A549 (cell line): ENCODE results near the gene RAET1L. TPM values are rescaled to one million over a fixed set of nuclear protein-coding genes. Genes with fewer than 3 reads are reported as not detected.

Experiments used
- ATAC-seq, 2 experiments: fragments of 200-7000 bp in 1 of 2; fragments of >200 bp in 1 of 2; cut with Nextera tagmentation in 1 of 2; cut with Tn5 transposase in 1 of 2; 3 replicates each; pipeline versions ENCODE4 v1.8.0 to v1.9.1; 2018 to 2020; ENCODE audit warnings: mild to moderate bottlenecking in 1 of 2, moderate library complexity in 1 of 2
- CTCF ChIA-PET: fragments of 300-600 bp; sonication (Branson Sonifier 250); formaldehyde crosslinking; extraction: SDS; loops from one replicate; lab custom pipeline; 2021; ENCODE audit warnings: antibody characterized with exemption, inconsistent platforms; lab: Yijun Ruan, JAX
- POLR2A ChIA-PET: fragments of 350-600 bp; formaldehyde crosslinking; extraction: SDS; loops from one replicate; lab custom pipeline; 2021; ENCODE audit warnings: antibody characterized with exemption, inconsistent platforms; lab: Yijun Ruan, JAX
- DNase-seq, 2 experiments: peaks; one replicate each; pipeline versions ENCODE4 v3.0.0 to v3.0.0-alpha.2; 2011 to 2016; ENCODE audit warnings: low read depth in 1 of 2, low spot score in 1 of 2
- FAIRE-seq: peaks from 2 replicates; lab custom pipeline; 2011; peaks lifted over from hg19 to GRCh38; lab: Jason Lieb, UNC
- H3K27ac ChIP-seq, 2 experiments: fragments of >200 bp; sonication (Bioruptor Twin); formaldehyde crosslinking; 3 replicates each; pipeline ENCODE4 v1.5.1; 2016 to 2017
- H3K4me1 ChIP-seq: fragments of >200 bp; sonication (Bioruptor Twin); formaldehyde crosslinking; 3 replicates; pipeline ENCODE4 v1.6.1; 2016
- H3K4me2 ChIP-seq: fragments of >200 bp; sonication (Bioruptor Twin); formaldehyde crosslinking; 3 replicates; pipeline ENCODE4 v1.6.1; 2016
- H3K4me3 ChIP-seq: fragments of >200 bp; sonication (Bioruptor Twin); formaldehyde crosslinking; 3 replicates; pipeline ENCODE4 v1.5.1; 2016
- H3K9me3 ChIP-seq: fragments of >200 bp; sonication (Bioruptor Twin); formaldehyde crosslinking; 3 replicates; pipeline ENCODE4 v1.6.1; 2016
- CBX8 ChIP-seq: fragments of 200-600 bp; sonication (generic); IDR thresholded peaks from 2 replicates; pipeline ENCODE4 v1.6.1; 2016
- CEBPB ChIP-seq, 2 experiments: fragments of >200 bp in 1 of 2; sonication (Bioruptor Twin) in 1 of 2; formaldehyde crosslinking in 1 of 2; IDR thresholded peaks; 2 replicates each; pipeline ENCODE4 v1.6.1; 2012 to 2016
- EHMT2 ChIP-seq: fragments of 200-600 bp; sonication (generic); IDR thresholded peaks from 2 replicates; pipeline ENCODE4 v1.6.1; 2016; ENCODE audit warnings: antibody characterized with exemption, low read depth, mild to moderate bottlenecking, moderate library complexity
- EP300 ChIP-seq, 2 experiments: fragments of >200 bp; sonication (Bioruptor Twin); formaldehyde crosslinking; IDR thresholded peaks; 2 replicates in 1 of 2; 3 replicates in 1 of 2; pipeline ENCODE4 v1.6.1; 2016 to 2017
- FOSB ChIP-seq: fragments of 250-450 bp; sonication (Bioruptor Pico); IDR thresholded peaks from 2 replicates; pipeline ENCODE4 v1.5.0; 2020; ENCODE audit warnings: mild to moderate bottlenecking, moderate library complexity
- FOSL2 ChIP-seq, 2 experiments: fragments of 450-650 bp in 1 of 2; fragments of >200 bp in 1 of 2; sonication (Bioruptor Twin) in 1 of 2; formaldehyde crosslinking; IDR thresholded peaks; 2 replicates each; pipeline versions ENCODE4 v1.5.0 to v1.6.1; 2016 to 2020; ENCODE audit warnings: mild to moderate bottlenecking in 1 of 2, moderate library complexity in 1 of 2
- HDAC2 ChIP-seq: fragments of 200-600 bp; sonication (generic); IDR thresholded peaks from 2 replicates; pipeline ENCODE4 v1.6.1; 2016
- HES2 ChIP-seq: fragments of >200 bp; sonication (Bioruptor Twin); formaldehyde crosslinking; IDR thresholded peaks from 2 replicates; pipeline ENCODE4 v1.6.1; 2016
- HEYL ChIP-seq: fragments of 250-450 bp; sonication (Bioruptor Pico); IDR thresholded peaks from 2 replicates; pipeline ENCODE4 v1.8.0; 2021; ENCODE audit warnings: mild to moderate bottlenecking, moderate library complexity
- HMGXB4 ChIP-seq: fragments of 250-450 bp; sonication (Bioruptor Pico); IDR thresholded peaks from 2 replicates; pipeline ENCODE4 v1.5.0; 2021; ENCODE audit warnings: mild to moderate bottlenecking, moderate library complexity, borderline replicate concordance
- HOXA7 ChIP-seq: fragments of 250-450 bp; sonication (Bioruptor Pico); IDR thresholded peaks from 2 replicates; pipeline ENCODE4 v1.5.0; 2020; ENCODE audit warnings: mild to moderate bottlenecking, moderate library complexity
- HOXB13 ChIP-seq: fragments of 250-450 bp; sonication (Bioruptor Pico); IDR thresholded peaks from 2 replicates; pipeline ENCODE4 v1.5.0; 2020; ENCODE audit warnings: low read depth, mild to moderate bottlenecking, moderate library complexity
- MAX ChIP-seq: IDR thresholded peaks from 2 replicates; pipeline ENCODE4 v1.6.1; 2012
- NPAS2 ChIP-seq: fragments of 250-450 bp; sonication (Bioruptor Pico); IDR thresholded peaks from 2 replicates; pipeline ENCODE4 v1.8.0; 2022; ENCODE audit warnings: mild to moderate bottlenecking, moderate library complexity, borderline replicate concordance
- POLR2A ChIP-seq: IDR thresholded peaks from 2 replicates; pipeline ENCODE4 v1.6.1; 2012; ENCODE audit warnings: mild to moderate bottlenecking, low read length
- POLR2AphosphoS2 ChIP-seq: conservative IDR thresholded peaks from 2 replicates; pipeline ENCODE4 v1.6.1; 2012; ENCODE audit warnings: low read length, improper control_type of control experiment, inconsistent platforms
- TFCP2L1 ChIP-seq: fragments of 250-450 bp; sonication (Bioruptor Pico); IDR thresholded peaks from 2 replicates; pipeline ENCODE4 v1.5.0; 2021; ENCODE audit warnings: mild to moderate bottlenecking
- WGBS: methylation state at CpG from one replicate; pipeline ENCODE4 v1.1.6; 2017; ENCODE audit errors: missing lambda C conversion rate; 5-methylcytosine and 5-hydroxymethylcytosine counted together
- polyA plus RNA-seq, 4 experiments: library from polyadenylated mRNA; depleted of rRNA in 3 of 4; stranded (reverse); fragments of >200 nt; fragmentation: RNase III in 1 of 4; extraction: RNeasy Plus Mini Kit Qiagen cat#74134 plus additional on column Dnase treatment in 1 of 4; gene quantifications; 2 replicates in 3 of 4; 3 replicates in 1 of 4; pipeline ENCODE4 v1.2.3, GENCODE V29; 2011 to 2017
- TF ChIP-seq, protein P1 (sequence below): fragments of 150-350 bp; IDR thresholded peaks from 2 replicates; pipeline ENCODE4 v1.6.1; 2014; ENCODE audit warnings: low read depth, mild to moderate bottlenecking, low read length
- TF ChIP-seq, protein P2 (sequence below): fragments of 200-600 bp; sonication (generic); IDR thresholded peaks from 2 replicates; pipeline ENCODE4 v1.6.1; 2016; ENCODE audit warnings: antibody characterized with exemption, mild to moderate bottlenecking, moderate library complexity

RAET1L gene
- polyA plus RNA-seq, 2 of the 4 experiments (the other 2 are of a cell fraction), result 0.22 TPM; not detected in 1

GRCh38 chr6:150072201-150072600 is 46.9 kb upstream of the RAET1L start:
- H3K27ac ChIP-seq, result peak overlapping the region in 1 of 2 experiments; percentile 40; a peak in 3 of 6 replicates
- ChIA-PET CTCF (interaction anchor here (1.2 to 3.5 kb wide), 3 partner anchors 62 to 745 kb away, joined by 3 to 23 read pairs (median 5); no protein-coding TSS in a partner anchor), POLR2A (no interaction called here)
- no peaks in the 10 kb centered on the region for H3K9me3 ChIP-seq
- peak overlapping the region; percentile 28 for H3K4me2 ChIP-seq
- FAIRE-seq (no peak), ATAC-seq (peak; percentile 13 to 40; a peak in 1 of 6 replicates), DNase-seq (peak; percentile 76 to 87)
- no peak for TF ChIP-seq MAX
- no peak for TF ChIP-seq FOSL2 (IDR thresholded peaks at IDR 0.05)
- peak; percentile 72 for TF ChIP-seq FOSL2 (CRISPR knock-in tag; IDR thresholded peaks at IDR 0.05)
- TF ChIP-seq HEYL (CRISPR knock-in tag), result no peak
- peaks cover 18% of the 10 kb centered on the region for H3K4me1 ChIP-seq
- no peak overlapping the region for H3K4me3 ChIP-seq
- WGBS, result 9% methylated on average over 5 of the region's 8 CpGs

GRCh38 chr6:150070236-150070818 is 45.0 kb upstream of the RAET1L start:
- WGBS, result 57% methylated on average over 3 of the region's 3 CpGs
- DNase-seq (no peak), ATAC-seq (no peak), FAIRE-seq (no peak)
- POLR2A ChIA-PET, result no interaction called here
- CTCF ChIA-PET, result interaction anchor here (0.6 to 3.5 kb wide), 22 partner anchors 10 to 743 kb away, joined by 3 to 23 read pairs (median 4); no protein-coding TSS in a partner anchor
- TF ChIP-seq FOSB (CRISPR knock-in tag), result no peak
- TF ChIP-seq EHMT2, result no peak
- TF ChIP-seq HOXA7 (CRISPR knock-in tag), result no peak
- TF ChIP-seq CBX8, result no peak
- TF ChIP-seq EP300 (IDR thresholded peaks at IDR 0.05), result no peak
- no peak for TF ChIP-seq CEBPB (IDR thresholded peaks at IDR 0.05)
- no peak for TF ChIP-seq TFCP2L1 (CRISPR knock-in tag)
- TF ChIP-seq HOXB13 (CRISPR knock-in tag), result no peak
- no peak for TF ChIP-seq HMGXB4 (CRISPR knock-in tag)
- no peak for TF ChIP-seq NPAS2 (CRISPR knock-in tag)
- TF ChIP-seq POLR2AphosphoS2, result no peak
- no peak for TF ChIP-seq HES2
- no peak for TF ChIP-seq POLR2A
- TF ChIP-seq, protein P1, sequence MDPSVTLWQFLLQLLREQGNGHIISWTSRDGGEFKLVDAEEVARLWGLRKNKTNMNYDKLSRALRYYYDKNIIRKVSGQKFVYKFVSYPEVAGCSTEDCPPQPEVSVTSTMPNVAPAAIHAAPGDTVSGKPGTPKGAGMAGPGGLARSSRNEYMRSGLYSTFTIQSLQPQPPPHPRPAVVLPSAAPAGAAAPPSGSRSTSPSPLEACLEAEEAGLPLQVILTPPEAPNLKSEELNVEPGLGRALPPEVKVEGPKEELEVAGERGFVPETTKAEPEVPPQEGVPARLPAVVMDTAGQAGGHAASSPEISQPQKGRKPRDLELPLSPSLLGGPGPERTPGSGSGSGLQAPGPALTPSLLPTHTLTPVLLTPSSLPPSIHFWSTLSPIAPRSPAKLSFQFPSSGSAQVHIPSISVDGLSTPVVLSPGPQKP, result no peak
- no peak for TF ChIP-seq MAX
- no peak for TF ChIP-seq HDAC2
- TF ChIP-seq, protein P2, sequence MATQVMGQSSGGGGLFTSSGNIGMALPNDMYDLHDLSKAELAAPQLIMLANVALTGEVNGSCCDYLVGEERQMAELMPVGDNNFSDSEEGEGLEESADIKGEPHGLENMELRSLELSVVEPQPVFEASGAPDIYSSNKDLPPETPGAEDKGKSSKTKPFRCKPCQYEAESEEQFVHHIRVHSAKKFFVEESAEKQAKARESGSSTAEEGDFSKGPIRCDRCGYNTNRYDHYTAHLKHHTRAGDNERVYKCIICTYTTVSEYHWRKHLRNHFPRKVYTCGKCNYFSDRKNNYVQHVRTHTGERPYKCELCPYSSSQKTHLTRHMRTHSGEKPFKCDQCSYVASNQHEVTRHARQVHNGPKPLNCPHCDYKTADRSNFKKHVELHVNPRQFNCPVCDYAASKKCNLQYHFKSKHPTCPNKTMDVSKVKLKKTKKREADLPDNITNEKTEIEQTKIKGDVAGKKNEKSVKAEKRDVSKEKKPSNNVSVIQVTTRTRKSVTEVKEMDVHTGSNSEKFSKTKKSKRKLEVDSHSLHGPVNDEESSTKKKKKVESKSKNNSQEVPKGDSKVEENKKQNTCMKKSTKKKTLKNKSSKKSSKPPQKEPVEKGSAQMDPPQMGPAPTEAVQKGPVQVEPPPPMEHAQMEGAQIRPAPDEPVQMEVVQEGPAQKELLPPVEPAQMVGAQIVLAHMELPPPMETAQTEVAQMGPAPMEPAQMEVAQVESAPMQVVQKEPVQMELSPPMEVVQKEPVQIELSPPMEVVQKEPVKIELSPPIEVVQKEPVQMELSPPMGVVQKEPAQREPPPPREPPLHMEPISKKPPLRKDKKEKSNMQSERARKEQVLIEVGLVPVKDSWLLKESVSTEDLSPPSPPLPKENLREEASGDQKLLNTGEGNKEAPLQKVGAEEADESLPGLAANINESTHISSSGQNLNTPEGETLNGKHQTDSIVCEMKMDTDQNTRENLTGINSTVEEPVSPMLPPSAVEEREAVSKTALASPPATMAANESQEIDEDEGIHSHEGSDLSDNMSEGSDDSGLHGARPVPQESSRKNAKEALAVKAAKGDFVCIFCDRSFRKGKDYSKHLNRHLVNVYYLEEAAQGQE, result no peak
- Histone ChIP-seq H3K4me3 (no peak overlapping the region), H3K27ac (no peak overlapping the region), H3K9me3 (no peaks in the 10 kb centered on the region), H3K4me2 (no peak overlapping the region), H3K4me1 (peaks cover 14% of the 10 kb centered on the region)
